GM21825 (cell line): Measurements from ENCODE around the gene CAPN15.

Source experiments
- ATAC-seq: cut with Tn5 transposase; IDR thresholded peaks from one replicate; pipeline ENCODE4 v1.9.1; 2021; ENCODE audit warnings: mild to moderate bottlenecking, moderate library complexity; ENCODE audit not compliant: unreplicated experiment

CAPN15 gene

GRCh38 chr16:540645-541340 lies 13.3 kb downstream of the CAPN15 start:
- no peak for ATAC-seq

DNA sequence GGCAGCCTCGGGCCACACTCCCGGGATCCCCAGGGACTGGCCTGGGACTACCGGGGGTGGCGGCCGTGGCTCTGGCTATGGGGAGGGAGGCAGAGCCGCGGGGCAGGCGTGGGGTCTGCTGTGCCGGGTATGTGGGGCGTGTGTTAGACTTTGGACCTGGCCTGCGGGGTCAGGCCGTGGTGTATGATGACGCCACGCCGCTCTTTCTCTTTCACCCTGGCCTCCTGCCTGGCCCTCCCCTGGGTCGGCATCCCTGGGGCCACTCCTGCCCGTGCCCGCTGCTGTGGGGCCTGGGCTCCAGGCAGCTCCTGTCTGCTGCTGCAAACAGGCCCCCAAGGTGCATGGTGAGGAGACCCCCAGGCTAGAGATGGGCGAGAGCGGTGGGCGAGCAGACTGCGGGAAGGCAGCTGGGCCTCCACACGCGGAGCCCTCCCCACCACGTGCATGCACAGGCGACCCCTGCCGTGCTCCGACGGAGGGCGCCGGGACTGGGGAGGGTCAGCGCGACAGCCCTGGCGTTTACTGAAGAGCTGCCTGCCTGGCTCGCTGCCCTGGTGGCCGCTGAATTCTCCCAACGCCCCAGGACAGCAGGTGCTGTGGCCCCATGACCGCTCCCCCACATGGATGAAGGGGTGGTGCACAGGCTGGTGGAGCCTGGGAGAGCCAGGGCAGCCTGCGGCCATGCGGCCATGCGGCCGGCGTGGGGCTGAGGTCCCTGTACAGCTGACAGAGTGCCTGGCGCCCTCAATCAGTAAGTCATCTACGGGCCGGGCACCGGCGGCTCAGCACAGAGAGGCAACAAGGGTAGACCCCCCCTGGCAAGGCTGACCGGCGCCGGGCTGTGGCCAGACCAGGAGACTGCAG lies 16.0 kb downstream of the CAPN15 start:
- ATAC-seq: no peak

- no peak for ATAC-seq
Measured at GRCh38 chr16:544517-544916, 17.0 kb downstream of the CAPN15 start.

DNA sequence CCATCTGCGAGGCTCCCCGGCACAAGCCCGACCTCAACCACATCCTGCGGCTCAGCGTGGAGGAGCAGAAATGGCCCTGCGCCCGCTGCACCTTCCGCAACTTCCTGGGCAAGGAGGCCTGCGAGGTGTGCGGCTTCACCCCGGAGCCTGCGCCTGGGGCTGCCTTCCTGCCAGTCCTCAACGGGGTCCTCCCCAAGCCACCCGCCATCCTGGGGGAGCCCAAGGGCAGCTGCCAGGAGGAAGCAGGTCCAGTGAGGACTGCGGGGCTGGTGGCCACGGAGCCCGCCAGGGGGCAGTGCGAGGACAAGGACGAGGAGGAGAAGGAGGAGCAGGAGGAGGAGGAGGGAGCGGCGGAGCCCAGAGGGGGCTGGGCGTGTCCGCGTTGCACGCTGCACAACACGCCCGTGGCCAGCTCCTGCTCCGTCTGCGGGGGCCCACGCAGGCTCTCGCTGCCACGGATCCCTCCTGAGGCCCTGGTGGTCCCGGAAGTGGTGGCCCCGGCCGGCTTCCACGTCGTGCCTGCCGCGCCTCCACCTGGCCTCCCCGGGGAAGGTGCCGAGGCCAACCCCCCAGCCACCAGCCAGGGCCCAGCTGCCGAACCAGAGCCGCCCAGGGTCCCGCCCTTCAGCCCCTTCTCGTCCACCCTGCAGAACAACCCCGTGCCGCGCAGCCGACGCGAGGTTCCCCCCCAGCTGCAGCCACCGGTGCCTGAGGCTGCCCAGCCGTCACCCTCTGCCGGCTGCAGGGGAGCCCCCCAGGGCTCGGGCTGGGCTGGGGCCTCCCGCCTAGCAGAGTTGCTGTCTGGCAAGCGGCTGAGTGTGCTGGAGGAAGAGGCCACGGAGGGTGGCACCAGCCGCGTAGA lies 19.6 kb downstream of the CAPN15 start:
- ATAC-seq: no peak

- no peak for ATAC-seq
Measured at GRCh38 chr16:548586-548985, 21.1 kb downstream of the CAPN15 start.

DNA sequence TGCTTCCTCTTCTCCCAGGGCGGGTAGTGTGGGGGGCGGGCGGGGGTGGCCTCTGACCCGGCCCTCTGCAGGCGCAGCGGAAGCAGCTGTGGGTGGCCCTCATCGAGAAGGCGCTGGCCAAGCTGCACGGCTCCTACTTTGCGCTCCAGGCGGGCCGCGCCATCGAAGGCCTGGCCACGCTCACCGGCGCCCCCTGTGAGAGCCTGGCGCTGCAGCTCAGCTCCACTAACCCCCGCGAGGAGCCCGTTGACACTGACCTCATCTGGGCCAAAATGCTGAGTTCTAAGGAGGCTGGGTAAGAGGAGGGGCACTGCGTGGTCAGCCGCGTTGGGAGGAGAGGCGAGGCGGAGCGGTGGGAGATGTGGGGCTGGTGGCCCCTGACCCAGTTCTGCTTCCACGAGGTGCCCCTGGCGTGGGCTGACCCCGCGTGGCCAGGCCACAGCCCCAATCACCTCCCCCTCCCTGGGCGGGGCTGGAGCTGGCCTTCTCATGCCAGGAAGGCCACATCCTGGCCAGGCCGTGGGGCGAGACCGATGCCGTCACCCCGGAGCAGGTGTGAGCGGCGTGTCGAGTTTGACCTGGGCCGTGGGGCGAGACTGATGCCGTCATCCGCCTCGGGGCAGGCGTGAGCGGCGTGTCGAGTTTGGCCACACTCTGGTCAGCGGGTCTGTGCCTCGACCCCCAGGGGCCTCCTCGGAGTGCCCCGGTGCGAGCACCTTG lies 22.2 kb downstream of the CAPN15 start:
- no peak for ATAC-seq

DNA sequence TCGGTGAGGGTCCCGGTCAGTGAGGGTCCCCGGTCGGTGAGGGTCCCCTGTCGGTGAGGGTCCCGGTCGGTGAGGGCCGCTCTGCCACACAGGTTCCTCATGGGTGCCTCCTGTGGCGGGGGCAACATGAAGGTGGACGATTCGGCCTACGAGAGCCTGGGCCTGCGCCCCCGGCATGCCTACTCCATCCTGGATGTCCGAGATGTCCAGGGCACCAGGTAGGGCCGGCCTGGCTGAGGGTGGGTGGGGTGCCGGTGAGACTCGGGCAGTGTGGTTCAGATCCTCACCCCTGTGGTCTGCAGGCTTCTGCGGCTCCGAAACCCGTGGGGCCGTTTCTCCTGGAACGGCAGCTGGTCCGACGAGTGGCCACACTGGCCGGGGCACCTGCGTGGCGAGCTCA lies 23.7 kb downstream of the CAPN15 start:
- no peak for ATAC-seq

- ATAC-seq: no peak
Measured at GRCh38 chr16:552171-552570, 24.7 kb downstream of the CAPN15 start.

- ATAC-seq: no peak
Measured at GRCh38 chr16:553601-554296, 26.2 kb downstream of the CAPN15 start.

GRCh38 chr16:554297-554621 lies 26.7 kb downstream of the CAPN15 start:
- ATAC-seq: no peak

- ATAC-seq: no peak
Measured at GRCh38 chr16:554640-555365, 27.3 kb downstream of the CAPN15 start.

DNA sequence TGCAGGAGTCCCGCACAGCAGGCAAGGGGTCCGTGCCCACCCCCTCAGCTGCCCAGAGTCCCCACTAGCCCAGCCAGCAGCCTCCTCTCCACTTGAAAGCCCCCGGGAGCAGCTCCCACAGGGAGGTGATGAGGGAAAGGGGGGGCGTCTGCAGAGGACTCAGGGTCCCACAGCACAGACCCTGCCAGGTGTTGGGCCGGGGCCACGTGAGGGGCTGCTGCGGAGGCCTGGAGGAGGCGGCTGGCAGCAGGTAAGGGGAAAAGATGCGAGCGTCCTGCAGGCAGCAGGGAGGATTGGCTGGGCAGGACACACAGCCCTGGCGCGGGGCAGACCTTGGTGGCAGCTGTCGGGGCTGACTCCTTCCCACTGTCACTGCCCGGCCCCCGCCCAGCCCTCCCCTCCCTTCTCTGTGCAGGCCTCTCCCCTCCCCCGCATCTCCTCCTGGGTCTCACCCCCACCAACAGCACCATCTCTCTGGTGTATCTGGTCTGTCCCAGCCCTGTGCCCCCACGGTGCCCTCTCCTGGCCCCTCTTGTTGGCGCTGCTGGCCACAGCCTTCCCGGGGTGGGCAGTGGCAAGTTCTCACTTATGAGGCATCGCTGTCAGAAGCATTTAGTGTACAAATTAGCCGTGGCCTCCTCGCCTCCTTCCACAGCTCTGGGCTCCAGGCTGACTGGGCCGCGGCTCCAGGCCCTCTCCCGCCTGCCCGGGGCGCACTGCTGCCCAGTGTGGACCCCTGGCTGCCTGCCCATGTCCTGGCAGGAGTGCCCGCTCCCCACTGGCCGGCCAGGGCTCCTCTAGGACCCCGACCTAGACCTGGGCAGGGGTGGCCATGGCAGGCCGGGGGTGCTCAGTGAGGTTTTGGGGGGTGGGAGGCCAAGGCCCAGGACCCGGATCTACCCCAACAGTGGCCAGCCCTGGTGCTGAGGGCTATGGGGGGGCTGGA lies 28.3 kb downstream of the CAPN15 start:
- ATAC-seq: no peak

GRCh38 chr16:556474-557173 lies 29.1 kb downstream of the CAPN15 start:
- no peak for ATAC-seq

DNA sequence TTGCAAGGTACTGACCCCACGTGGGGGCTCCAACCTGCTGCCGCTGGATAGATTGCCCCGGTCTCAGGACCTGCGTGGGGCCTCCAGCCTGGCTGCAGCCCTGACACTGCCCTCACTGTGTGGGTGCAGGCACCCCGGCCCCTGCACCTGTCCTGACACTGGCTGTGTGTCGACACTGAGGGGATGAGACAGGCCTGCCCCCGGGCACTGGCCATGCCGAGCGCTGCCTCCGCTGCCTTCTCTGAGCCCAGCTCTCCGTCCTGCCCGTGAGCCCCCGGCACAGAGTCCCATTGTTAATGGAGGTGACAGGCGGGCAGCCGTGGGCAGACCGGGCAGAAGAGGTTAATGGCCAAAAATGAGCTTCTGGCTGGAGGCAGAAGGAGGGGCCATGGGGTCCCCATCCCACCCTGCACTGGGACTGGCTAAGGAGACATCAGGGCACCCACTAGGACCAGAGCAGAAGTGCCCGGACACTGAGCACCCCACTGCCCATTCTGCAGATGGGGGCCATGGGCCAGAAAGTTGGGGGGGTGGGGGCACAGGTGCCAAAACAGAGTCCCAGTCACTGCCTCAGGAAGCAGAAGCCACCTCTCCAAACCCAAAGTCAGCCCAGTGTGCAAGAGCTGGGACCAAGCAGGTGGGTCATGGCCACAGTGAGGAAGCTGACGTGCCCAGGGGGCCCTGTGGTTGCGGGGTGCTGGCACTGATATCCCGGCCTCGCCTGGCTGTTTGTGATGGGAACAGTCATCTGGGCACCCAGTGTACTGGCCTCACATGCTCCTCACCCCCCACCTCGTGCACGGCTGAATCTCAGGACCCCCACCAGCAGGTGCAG lies 30.2 kb downstream of the CAPN15 start:
- no peak for ATAC-seq

DNA sequence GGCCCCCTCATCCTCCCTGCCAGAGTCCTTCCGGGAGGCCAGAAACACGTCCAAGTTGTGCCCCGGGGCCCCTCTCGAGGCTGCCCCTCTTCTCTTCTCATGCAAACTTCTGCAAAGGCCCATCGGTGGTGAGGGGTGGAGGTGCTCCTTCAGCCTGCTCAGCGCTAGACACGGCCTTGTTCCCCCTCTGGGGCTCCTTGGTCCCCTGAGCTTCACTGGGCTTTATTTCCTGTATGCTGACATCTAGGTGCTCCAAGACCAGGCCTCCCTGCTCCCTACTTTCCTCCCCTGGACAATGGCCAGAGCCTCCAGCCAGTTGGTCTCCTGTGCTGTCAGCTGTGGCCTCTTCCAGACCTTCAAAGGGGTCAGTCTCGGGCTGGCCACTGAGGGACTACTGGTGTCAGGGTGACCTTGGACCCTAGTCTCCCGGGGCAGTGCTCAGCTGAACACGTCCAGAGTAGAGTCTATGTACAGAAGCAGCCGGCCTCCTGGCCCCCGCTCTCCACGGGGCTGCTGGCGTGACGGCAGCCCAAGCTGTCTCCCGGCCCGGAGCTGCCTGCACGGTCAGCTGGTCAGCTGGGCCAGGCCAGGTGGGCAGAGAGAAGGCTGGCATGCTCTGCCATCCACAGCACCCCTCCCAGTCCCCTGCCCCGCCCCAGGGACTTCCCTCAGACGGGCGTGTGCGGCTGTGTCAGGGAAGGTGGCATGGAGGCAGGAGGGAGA lies 30.9 kb downstream of the CAPN15 start:
- ATAC-seq: no peak

DNA sequence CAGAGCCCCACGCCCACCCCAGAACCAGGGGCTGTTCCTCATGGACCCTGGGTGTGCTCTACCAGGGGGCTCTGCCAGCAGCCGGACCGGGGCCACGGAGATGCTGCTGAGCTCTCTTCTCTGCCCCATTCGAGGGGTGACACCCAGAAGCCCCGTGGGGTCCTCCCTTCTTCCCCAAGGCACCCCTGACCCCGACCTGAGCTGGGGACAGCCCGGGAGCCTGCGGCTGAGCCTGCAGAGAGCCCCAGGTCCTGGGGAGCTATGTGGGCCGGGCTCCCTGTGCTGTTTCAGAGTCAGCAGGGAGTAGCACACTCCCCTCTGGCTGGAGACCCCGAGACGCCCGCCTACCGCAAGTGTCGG lies 31.5 kb downstream of the CAPN15 start:
- ATAC-seq: no peak
